ENCODE measurements around the gene ANAPC13. TPM values are rescaled to one million over a fixed set of nuclear protein-coding genes. Genes with fewer than 3 reads are reported as not detected.

ANAPC13 gene
- total RNA-seq (10 to 100 TPM; 40.9 to 41.1 TPM), polyA plus RNA-seq (100 to 1,000 TPM in 1 of 2 donors, 10 to 100 TPM in 1; 87.6 to 146 TPM)

- intact Hi-C loops (cut with micrococcal nuclease): loop anchor here (1.0 to 10.0 kb wide), 7 partner anchors 236 to 1821 kb away; partner anchors contain the start of genes CDV3, MSL2, NPHP3 and RYK
- Histone ChIP-seq H3K9me3 (ENCODE audit: control insufficient read depth in 1 of 2, low read length in 2 of 2) (no peaks in the 10 kb centered on the region), H3K27me3 (ENCODE audit: insufficient read depth, low read length) (no peaks in the 10 kb centered on the region), H3K4me1 (ENCODE audit: insufficient read depth, low read length) (peaks cover 31% of the 10 kb centered on the region), H3K36me3 (ENCODE audit: insufficient read depth, low read length) (peaks cover 16% of the 10 kb centered on the region), H3K27ac (ENCODE audit: low read depth, low read length) (peak within 1 kb of the TSS; percentile 88), H3K4me3 (ENCODE audit: low read length in 2 of 2) (peak within 1 kb of the TSS; percentile 92 to 95)
- Mint-ChIP-seq H3K36me3 (peaks cover 17 to 42% of the 10 kb centered on the region in 2 donors), H3K4me1 (peaks cover 29 to 64% (median 45%) of the 10 kb centered on the region in 4 donors), H3K27ac (peak within 1 kb of the TSS; percentile 97 to 100 (median 99)), H3K27me3 (no peaks in the 10 kb centered on the region), H3K4me3 (peak within 1 kb of the TSS; percentile 94 to 100 (median 99)), H3K9me3 (peaks cover 0 to 7% (median 0%) of the 10 kb centered on the region in 8 donors)
- CTCF ChIA-PET (ENCODE audit: partially characterized antibody): interaction anchor here (1.0 to 6.3 kb wide), 8 partner anchors 9 to 913 kb away, joined by 3 to 79 read pairs (median 4); partner anchors contain the start of gene CDV3
- peak; percentile 95 to 98 (median 96) for DNase-seq
- POLR2A ChIA-PET (ENCODE audit: partially characterized antibody): interaction anchor here (0.6 to 3.4 kb wide), 8 partner anchors 11 to 1760 kb away, joined by 3 to 31 read pairs (median 4); partner anchors contain the start of genes CDV3 and RYK
These were observed at the start of gene ANAPC13, which contains the start of gene CEP63 for GRCh38 chr3:134485718-134486576. Gene ANAPC13, minus strand, starts transcription at chr3:134485985. Its CDS starts 3,081 bp downstream, at chr3:134482904. Gene CEP63, plus strand, starts transcription at chr3:134486057. Its CDS starts 9,264 bp downstream, at chr3:134495321.

GRCh38 chr3:134535186-134535970 lies 49.6 kb upstream of the ANAPC13 start:
- intact Hi-C loops (cut with micrococcal nuclease): no loop called here
- H3K36me3 Mint-ChIP-seq: peaks cover 34 to 39% of the 10 kb centered on the region in 2 donors
- ChIA-PET CTCF (ENCODE audit: partially characterized antibody) (no interaction called here), POLR2A (ENCODE audit: partially characterized antibody) (no interaction called here)
- Histone ChIP-seq H3K36me3 (ENCODE audit: insufficient read depth, low read length) (peaks cover 11% of the 10 kb centered on the region), H3K27ac (ENCODE audit: low read depth, low read length) (no peak overlapping the region), H3K4me1 (ENCODE audit: insufficient read depth, low read length) (no peaks in the 10 kb centered on the region), H3K4me3 (ENCODE audit: low read length in 2 of 2) (no peak overlapping the region), H3K9me3 (ENCODE audit: control insufficient read depth in 1 of 2, low read length in 2 of 2) (no peaks in the 10 kb centered on the region), H3K27me3 (ENCODE audit: insufficient read depth, low read length) (no peaks in the 10 kb centered on the region)
- H3K4me1 Mint-ChIP-seq: peaks cover 0 to 2% (median 0%) of the 10 kb centered on the region in 4 donors
- no peak overlapping the region for H3K27ac Mint-ChIP-seq
- H3K9me3 Mint-ChIP-seq: no peaks in the 10 kb centered on the region
- DNase-seq: no peak
- no peak overlapping the region for H3K4me3 Mint-ChIP-seq
- no peaks in the 10 kb centered on the region for H3K27me3 Mint-ChIP-seq

- ChIA-PET POLR2A (ENCODE audit: partially characterized antibody) (no interaction called here), CTCF (ENCODE audit: partially characterized antibody) (no interaction called here)
- H3K9me3 Mint-ChIP-seq: no peaks in the 10 kb centered on the region
- H3K9me3 ChIP-seq (ENCODE audit: control insufficient read depth in 1 of 2, low read length in 2 of 2): no peaks in the 10 kb centered on the region
- DNase-seq: no peak
- no peaks in the 10 kb centered on the region for H3K27me3 ChIP-seq (ENCODE audit: insufficient read depth, low read length)
- H3K4me3 Mint-ChIP-seq: no peak overlapping the region
- H3K27me3 Mint-ChIP-seq: no peaks in the 10 kb centered on the region
- no peak overlapping the region for H3K27ac ChIP-seq (ENCODE audit: low read depth, low read length)
- peaks cover 11% of the 10 kb centered on the region for H3K36me3 ChIP-seq (ENCODE audit: insufficient read depth, low read length)
- H3K4me1 ChIP-seq (ENCODE audit: insufficient read depth, low read length): no peaks in the 10 kb centered on the region
- intact Hi-C loops (cut with micrococcal nuclease): no loop called here
- H3K4me3 ChIP-seq (ENCODE audit: low read length in 2 of 2): no peak overlapping the region
- no peak overlapping the region for H3K27ac Mint-ChIP-seq
- peaks cover 0 to 4% (median 1%) of the 10 kb centered on the region in 4 donors for H3K4me1 Mint-ChIP-seq
- H3K36me3 Mint-ChIP-seq: peaks cover 28 to 29% of the 10 kb centered on the region in 2 donors
These were observed 47.7 kb upstream of the ANAPC13 start for GRCh38 chr3:134533493-134533892.

- Mint-ChIP-seq H3K27me3 (no peaks in the 10 kb centered on the region), H3K4me3 (no peak overlapping the region), H3K36me3 (peaks cover 41 to 42% of the 10 kb centered on the region in 2 donors), H3K4me1 (peaks cover 4 to 12% (median 7%) of the 10 kb centered on the region in 4 donors), H3K9me3 (peaks cover 5 to 39% (median 38%) of the 10 kb centered on the region in 8 donors), H3K27ac (no peak overlapping the region)
- no peaks in the 10 kb centered on the region for H3K4me1 ChIP-seq (ENCODE audit: insufficient read depth, low read length)
- ChIA-PET POLR2A (ENCODE audit: partially characterized antibody) (no interaction called here), CTCF (ENCODE audit: partially characterized antibody) (no interaction called here)
- intact Hi-C loops (cut with micrococcal nuclease): no loop called here
- H3K4me3 ChIP-seq (ENCODE audit: low read length in 2 of 2): no peak overlapping the region
- no peaks in the 10 kb centered on the region for H3K36me3 ChIP-seq (ENCODE audit: insufficient read depth, low read length)
- DNase-seq: no peak
- no peak overlapping the region for H3K27ac ChIP-seq (ENCODE audit: low read depth, low read length)
- peaks cover 0 to 8% of the 10 kb centered on the region in 2 donors for H3K9me3 ChIP-seq (ENCODE audit: control insufficient read depth in 1 of 2, low read length in 2 of 2)
- no peaks in the 10 kb centered on the region for H3K27me3 ChIP-seq (ENCODE audit: insufficient read depth, low read length)
These were observed 41.9 kb upstream of the ANAPC13 start for GRCh38 chr3:134527538-134528186.

GRCh38 chr3:134527037-134527436 lies 41.3 kb upstream of the ANAPC13 start:
- Histone ChIP-seq H3K27me3 (ENCODE audit: insufficient read depth, low read length) (no peaks in the 10 kb centered on the region), H3K36me3 (ENCODE audit: insufficient read depth, low read length) (no peaks in the 10 kb centered on the region), H3K27ac (ENCODE audit: low read depth, low read length) (no peak overlapping the region), H3K4me3 (ENCODE audit: low read length in 2 of 2) (no peak overlapping the region), H3K9me3 (ENCODE audit: control insufficient read depth in 1 of 2, low read length in 2 of 2) (peaks cover 0 to 12% of the 10 kb centered on the region in 2 donors), H3K4me1 (ENCODE audit: insufficient read depth, low read length) (no peaks in the 10 kb centered on the region)
- Mint-ChIP-seq H3K36me3 (peaks cover 45% of the 10 kb centered on the region in 2 donors), H3K4me3 (no peak overlapping the region), H3K4me1 (peaks cover 4 to 12% (median 7%) of the 10 kb centered on the region in 4 donors), H3K27me3 (no peaks in the 10 kb centered on the region), H3K27ac (no peak overlapping the region), H3K9me3 (peaks cover 9 to 45% (median 43%) of the 10 kb centered on the region in 8 donors)
- ChIA-PET POLR2A (ENCODE audit: partially characterized antibody) (no interaction called here), CTCF (ENCODE audit: partially characterized antibody) (no interaction called here)
- intact Hi-C loops (cut with micrococcal nuclease): no loop called here
- no peak for DNase-seq

- no peak overlapping the region for H3K27ac Mint-ChIP-seq
- no peaks in the 10 kb centered on the region for H3K27me3 ChIP-seq (ENCODE audit: insufficient read depth, low read length)
- no peak overlapping the region for H3K27ac ChIP-seq (ENCODE audit: low read depth, low read length)
- peaks cover 0 to 15% of the 10 kb centered on the region in 2 donors for H3K9me3 ChIP-seq (ENCODE audit: control insufficient read depth in 1 of 2, low read length in 2 of 2)
- H3K4me3 Mint-ChIP-seq: no peak overlapping the region
- intact Hi-C loops (cut with micrococcal nuclease): no loop called here
- CTCF ChIA-PET (ENCODE audit: partially characterized antibody): no interaction called here
- POLR2A ChIA-PET (ENCODE audit: partially characterized antibody): no interaction called here
- no peaks in the 10 kb centered on the region for H3K27me3 Mint-ChIP-seq
- no peak for DNase-seq
- H3K4me1 ChIP-seq (ENCODE audit: insufficient read depth, low read length): no peaks in the 10 kb centered on the region
- no peaks in the 10 kb centered on the region for H3K36me3 ChIP-seq (ENCODE audit: insufficient read depth, low read length)
- H3K9me3 Mint-ChIP-seq: peaks cover 9 to 50% (median 46%) of the 10 kb centered on the region in 8 donors
- no peak overlapping the region for H3K4me3 ChIP-seq (ENCODE audit: low read length in 2 of 2)
- peaks cover 48 to 50% of the 10 kb centered on the region in 2 donors for H3K36me3 Mint-ChIP-seq
- H3K4me1 Mint-ChIP-seq: peaks cover 5 to 12% (median 6%) of the 10 kb centered on the region in 4 donors
These were observed 40.5 kb upstream of the ANAPC13 start for GRCh38 chr3:134526319-134526718.

All from CD4-positive, alpha-beta memory T cell (primary cell).